ENCODE measurements around the gene PLA2G6.
A peak's percentile ranks its signal among the peaks of the same experiment; 100 is the strongest.

Gene PLA2G6

GRCh38 chr22:38202437-38203089 is 20.9 kb upstream of the PLA2G6 start:
- TF ChIP-seq CTCF (IDR thresholded peaks at IDR 0.05; ENCODE audit: borderline replicate concordance, control extremely low read depth, extremely low read depth, insufficient read depth, missing control alignments): peak; percentile 12
- in situ Hi-C loops (cut with MboI; ENCODE audit: low sequenced_read_pairs, unreplicated experiment): no loop called here
- DNase-seq (ENCODE audit: low spot score): peak; percentile 61

- no peak for TF ChIP-seq CTCF (IDR thresholded peaks at IDR 0.05; ENCODE audit: borderline replicate concordance, control extremely low read depth, extremely low read depth, insufficient read depth, missing control alignments)
- in situ Hi-C loops (cut with MboI; ENCODE audit: low sequenced_read_pairs, unreplicated experiment): no loop called here
- peak; percentile 98 for DNase-seq (ENCODE audit: low spot score)
These were observed 20.2 kb upstream of the PLA2G6 start, which contains the start of gene MAFF for GRCh38 chr22:38201711-38202436. TSS of gene MAFF (plus strand) at chr22:38201994. CDS start at chr22:38213854, 11,860 bp downstream.

- no peak for TF ChIP-seq CTCF (IDR thresholded peaks at IDR 0.05; ENCODE audit: borderline replicate concordance, control extremely low read depth, extremely low read depth, insufficient read depth, missing control alignments)
- in situ Hi-C loops (cut with MboI; ENCODE audit: low sequenced_read_pairs, unreplicated experiment): no loop called here
- no peak for DNase-seq (ENCODE audit: low spot score)
These were observed 19.7 kb upstream of the PLA2G6 start for GRCh38 chr22:38201371-38201710.

- no peak for DNase-seq (ENCODE audit: low spot score)
- in situ Hi-C loops (cut with MboI; ENCODE audit: low sequenced_read_pairs, unreplicated experiment): no loop called here
- no peak for TF ChIP-seq CTCF (IDR thresholded peaks at IDR 0.05; ENCODE audit: borderline replicate concordance, control extremely low read depth, extremely low read depth, insufficient read depth, missing control alignments)
These were observed 18.4 kb upstream of the PLA2G6 start for GRCh38 chr22:38199826-38200559.

- DNase-seq (ENCODE audit: low spot score): no peak
- in situ Hi-C loops (cut with MboI; ENCODE audit: low sequenced_read_pairs, unreplicated experiment): no loop called here
- TF ChIP-seq CTCF (IDR thresholded peaks at IDR 0.05; ENCODE audit: borderline replicate concordance, control extremely low read depth, extremely low read depth, insufficient read depth, missing control alignments): no peak
These were observed 15.3 kb upstream of the PLA2G6 start for GRCh38 chr22:38196791-38197419.

- TF ChIP-seq CTCF (IDR thresholded peaks at IDR 0.05; ENCODE audit: borderline replicate concordance, control extremely low read depth, extremely low read depth, insufficient read depth, missing control alignments): no peak
- in situ Hi-C loops (cut with MboI; ENCODE audit: low sequenced_read_pairs, unreplicated experiment): no loop called here
- DNase-seq (ENCODE audit: low spot score): no peak
These were observed 11.9 kb upstream of the PLA2G6 start for GRCh38 chr22:38193580-38193979.
